K562 (cell line): ENCODE measurements around the gene SCGB1A1. TPM values are rescaled to one million over a fixed set of nuclear protein-coding genes. Genes with fewer than 3 reads are reported as not detected.

ENCODE experiments used
- ATAC-seq: fragments of 200-7000 bp; cut with Tn5 transposase; 3 replicates; pipeline ENCODE4 v1.9.1; 2020; ENCODE audit warnings: moderate library complexity
- BruUV-seq: library from RNA; stranded (reverse); fragments of 400-500 nt; replicated peaks from 2 replicates; lab custom pipeline; 2021; lab: Mats Ljungman, UMichigan
- CTCF ChIA-PET: fragments of 300-600 bp; formaldehyde crosslinking; extraction: SDS; loops from one replicate; lab custom pipeline; 2021; ENCODE audit warnings: low intra/inter-chr PET ratio; lab: Yijun Ruan, JAX
- POLR2A ChIA-PET: fragments of 300-600, 350-650 bp; sonication (Branson Sonifier 250); formaldehyde crosslinking; extraction: SDS; loops from one replicate; lab custom pipeline; 2021; ENCODE audit warnings: antibody characterized with exemption, inconsistent platforms; lab: Yijun Ruan, JAX
- DNase-seq, 4 experiments: peaks; one replicate each; pipeline versions ENCODE4 v3.0.0 to v3.0.0-alpha.2; 2011 to 2018; ENCODE audit warnings: low spot score in 3 of 4, mixed read lengths in 3 of 4; ENCODE audit errors: extremely low read depth in 1 of 4
- FAIRE-seq: peaks from 2 replicates; lab custom pipeline; 2011; peaks lifted over from hg19 to GRCh38; lab: Jason Lieb, UNC
- H2AFZ ChIP-seq: 2 replicates; pipeline ENCODE4 v1.6.0; 2011; ENCODE audit warnings: low read depth, low read length, control low read depth, inconsistent platforms
- H3K27ac ChIP-seq: fragments of 200-600 bp; 3 replicates; pipeline ENCODE4 v1.8.0; 2011; ENCODE audit warnings: low read depth, mild to moderate bottlenecking, control low read depth, inconsistent platforms, low read length, moderate library complexity, mixed read lengths; ENCODE audit errors: extremely low read depth
- H3K27me3 ChIP-seq, 2 experiments: fragments of 300-600 bp in 1 of 2; 2 replicates in 1 of 2; 3 replicates in 1 of 2; pipeline versions ENCODE4 v1.6.0 to v1.8.0; 2011; ENCODE audit warnings: inconsistent platforms in 2 of 2, low read length in 2 of 2, mild to moderate bottlenecking in 1 of 2, mixed read lengths in 1 of 2, moderate library complexity in 1 of 2; ENCODE audit not compliant: control insufficient read depth in 2 of 2, insufficient read depth in 2 of 2
- H3K36me3 ChIP-seq: fragments of 300-600 bp; 3 replicates; pipeline ENCODE4 v1.8.0; 2011; ENCODE audit warnings: mild to moderate bottlenecking, low read length, inconsistent platforms; ENCODE audit not compliant: control insufficient read depth, insufficient read depth
- H3K4me1 ChIP-seq, 2 experiments: fragments of 200-600 bp in 1 of 2; replicated peaks in 1 of 2; 2 replicates in 1 of 2; 3 replicates in 1 of 2; pipeline versions ENCODE4 v1.5.1 to v1.8.0; 2011; ENCODE audit warnings: inconsistent platforms in 2 of 2, low read length in 2 of 2, mild to moderate bottlenecking in 1 of 2, mixed read lengths in 1 of 2, moderate library complexity in 1 of 2; ENCODE audit not compliant: control insufficient read depth in 2 of 2, insufficient read depth in 2 of 2
- H3K4me2 ChIP-seq: 2 replicates; pipeline ENCODE4 v1.6.1; 2011; ENCODE audit warnings: low read length, control low read depth, inconsistent platforms, mixed read lengths; ENCODE audit not compliant: insufficient read depth
- H3K4me3 ChIP-seq: fragments of 200-600 bp; sonication (generic), shearing (Covaris generic); 2 replicates; pipeline ENCODE4 v1.5.1; 2016; ENCODE audit warnings: control low read depth, inconsistent platforms
- H3K79me2 ChIP-seq: fragments of 200-600 bp; 3 replicates; pipeline ENCODE4 v1.8.0; 2011; ENCODE audit warnings: low read length, inconsistent platforms; ENCODE audit not compliant: control insufficient read depth, insufficient read depth
- H3K9ac ChIP-seq, 2 experiments: 2 replicates each; pipeline versions ENCODE4 v1.6.0 to v1.6.1; 2011; ENCODE audit warnings: low read depth in 2 of 2, low read length in 2 of 2, control low read depth in 1 of 2, inconsistent platforms in 1 of 2, mild to moderate bottlenecking in 1 of 2, mixed read lengths in 1 of 2; ENCODE audit not compliant: insufficient read depth in 1 of 2
- H3K9me1 ChIP-seq: one replicate; pipeline ENCODE4 v1.6.0; 2011; ENCODE audit warnings: inconsistent platforms, mild to moderate bottlenecking, low read length, moderate library complexity; ENCODE audit not compliant: control insufficient read depth, insufficient read depth
- H3K9me3 ChIP-seq: replicated peaks from 2 replicates; pipeline ENCODE4 v1.5.1; 2011; ENCODE audit warnings: low read depth, low read length, inconsistent platforms; ENCODE audit not compliant: control insufficient read depth, insufficient read depth
- H4K20me1 ChIP-seq: replicated peaks from 2 replicates; pipeline ENCODE4 v1.6.1; 2011; ENCODE audit warnings: low read length, inconsistent platforms, mixed read lengths; ENCODE audit not compliant: control insufficient read depth, insufficient read depth
- ARNT ChIP-seq, 2 experiments: fragments of 450-650 bp; IDR thresholded peaks; 2 replicates each; pipeline ENCODE4 v1.6.1; 2016; ENCODE audit warnings: mild to moderate bottlenecking in 1 of 2
- CREM ChIP-seq: IDR thresholded peaks from 2 replicates; pipeline ENCODE4 v1.6.1; 2014; ENCODE audit warnings: antibody characterized with exemption, low read depth
- CUX1 ChIP-seq: fragments of 200-800 bp; sonication (Bioruptor generic); IDR thresholded peaks from 2 replicates; pipeline ENCODE4 v1.6.1; 2016; ENCODE audit warnings: missing genetic modification characterization, missing compliant biosample characterization
- CXXC5 ChIP-seq: fragments of 250-450 bp; sonication (Bioruptor Pico); IDR thresholded peaks from 2 replicates; pipeline ENCODE4 v1.8.0; 2022; ENCODE audit warnings: inconsistent platforms, mild to moderate bottlenecking, moderate library complexity
- FOXK2 ChIP-seq, 2 experiments: fragments of 450-650 bp; IDR thresholded peaks in 1 of 2; conservative IDR thresholded peaks in 1 of 2; 2 replicates each; pipeline ENCODE4 v1.6.1; 2016; ENCODE audit warnings: low read depth in 2 of 2, mild to moderate bottlenecking in 1 of 2
- HBP1 ChIP-seq: fragments of 450-650 bp; formaldehyde crosslinking; IDR thresholded peaks from 2 replicates; pipeline ENCODE4 v1.4.0; 2022; ENCODE audit warnings: missing genetic modification characterization
- HDAC1 ChIP-seq, 2 experiments: fragments of 450-650 bp; IDR thresholded peaks; 2 replicates each; pipeline ENCODE4 v1.6.1; 2016 to 2017; ENCODE audit warnings: inconsistent platforms in 1 of 2, mild to moderate bottlenecking in 1 of 2, moderate library complexity in 1 of 2
- HDAC2 ChIP-seq: fragments of 450-650 bp; IDR thresholded peaks from 2 replicates; pipeline ENCODE4 v1.6.1; 2016; ENCODE audit warnings: mild to moderate bottlenecking
- HES1 ChIP-seq: fragments of 450-650 bp; IDR thresholded peaks from 2 replicates; pipeline ENCODE4 v1.6.1; 2016; ENCODE audit warnings: low read depth, mild to moderate bottlenecking, moderate library complexity
- ILF3 ChIP-seq: fragments of 450-650 bp; IDR thresholded peaks from 2 replicates; pipeline ENCODE4 v1.6.1; 2018; ENCODE audit warnings: antibody characterized with exemption, mild to moderate bottlenecking, moderate library complexity, borderline replicate concordance
- L3MBTL2 ChIP-seq: fragments of 450-650 bp; IDR thresholded peaks from 2 replicates; pipeline ENCODE4 v1.6.1; 2016; ENCODE audit warnings: mild to moderate bottlenecking, moderate library complexity
- MEF2D ChIP-seq: conservative IDR thresholded peaks from 2 replicates; pipeline ENCODE4 v1.6.1; 2016; ENCODE audit warnings: low read depth, missing genetic modification characterization, missing compliant biosample characterization
- MTA3 ChIP-seq: fragments of 450-650 bp; formaldehyde crosslinking; IDR thresholded peaks from 2 replicates; pipeline ENCODE4 v1.6.1; 2017; ENCODE audit warnings: mild to moderate bottlenecking, borderline replicate concordance
- PML ChIP-seq: IDR thresholded peaks from 2 replicates; pipeline ENCODE4 v1.6.1; 2012; ENCODE audit warnings: low read length, inconsistent platforms
- ZEB2 ChIP-seq: fragments of 450-650 bp; IDR thresholded peaks from 2 replicates; pipeline ENCODE4 v1.6.1; 2016
- WGBS: fragments of 100-300 bp; shearing (Covaris generic); methylation state at CpG from one replicate; pipeline ENCODE4 v1.1.6; 2016; ENCODE audit warnings: low coverage, mixed read lengths; ENCODE audit not compliant: insufficient coverage; ENCODE audit errors: missing lambda C conversion rate; 5-methylcytosine and 5-hydroxymethylcytosine counted together
- in situ Hi-C: fragments of 300-500 bp; cut with MboI; formaldehyde crosslinking; loops from 4 replicates; pipeline ENCODE4 v1.15.0; 2018; ENCODE audit warnings: inconsistent platforms, mixed read lengths
- intact Hi-C: fragments of 100-400 bp; cut with micrococcal nuclease; formaldehyde crosslinking; loops from 2 replicates; pipeline ENCODE4 v1.14.2; 2022
- polyA plus RNA-seq, 8 experiments: library from polyadenylated mRNA; depleted of rRNA in 4 of 8; stranded (reverse) in 5 of 8; unstranded in 3 of 8; fragments of >200 nt; fragmentation: Nextera tagmentation in 2 of 8; fragmentation: Illumina TruSeq in 1 of 8; extraction: Ambion mirVana in 2 of 8; extraction: Trizol in 1 of 8; gene quantifications; 2 replicates each; pipeline versions ENCODE4 v1.2.1 to v1.2.3, GENCODE V29; 2011 to 2014; ENCODE audit warnings: inconsistent platforms in 1 of 8, missing spikeins in 1 of 8
- total RNA-seq, 7 experiments: library from RNA; depleted of rRNA in 6 of 7; stranded (reverse); fragments of >200 nt in 6 of 7; fragmentation: Illumina TruSeq in 2 of 7; extraction: Trizol in 2 of 7; gene quantifications; 2 replicates each; pipeline versions ENCODE4 v1.2.1 to v1.2.3, GENCODE V29; 2011 to 2021; ENCODE audit warnings: low replicate concordance in 1 of 7

SCGB1A1 gene
- total and polyA plus RNA-seq, 9 of the 15 experiments (the other 6 are each of a cell fraction or from before 2014, with no cell fraction given), result 0.55 TPM; not detected in 8

GRCh38 chr11:62472063-62472884 is 53.4 kb downstream of the SCGB1A1 start:
- Histone ChIP-seq H4K20me1 (no peaks in the 10 kb centered on the region), H3K27ac (peak overlapping the region; percentile 84), H3K4me2 (peak overlapping the region; percentile 52), H2AFZ (peak overlapping the region; percentile 80), H3K79me2 (no peaks in the 10 kb centered on the region), H3K27me3 (no peaks in the 10 kb centered on the region), H3K36me3 (no peaks in the 10 kb centered on the region), H3K9me3 (no peaks in the 10 kb centered on the region), H3K9ac (peak overlapping the region; percentile 52 to 90), H3K4me1 (peaks cover 29 to 33% of the 10 kb centered on the region in 2 experiments), H3K4me3 (no peak overlapping the region), H3K9me1 (no peaks in the 10 kb centered on the region)
- DNase-seq, result peak; percentile 66 to 82 (median 76)
- ChIA-PET POLR2A (no interaction called here), CTCF (no interaction called here)
- ATAC-seq, result peak; percentile 70
- in situ Hi-C loops, result no loop called here
- BruUV-seq, result no TSS peak
- WGBS, result 11% methylated on average over 9 of the region's 9 CpGs
- intact Hi-C loops, result no loop called here
- FAIRE-seq, result peak; percentile 87
- peak; percentile 17; the same call in 1 of the 2 replicates for TF ChIP-seq CREM
- no peak for TF ChIP-seq L3MBTL2
- TF ChIP-seq MTA3, result 0 out of 2 replicates have a peak, but pooled peaks have one; percentile 41
- 0 out of 4 replicates have a peak, but pooled peaks of 1 of the 2 experiments have one; percentile 18 for TF ChIP-seq ARNT (IDR thresholded peaks at IDR 0.05)
- TF ChIP-seq HDAC2, result 0 out of 2 replicates have a peak, but pooled peaks have one; percentile 31
- TF ChIP-seq MEF2D (tag), result 0 out of 2 replicates have a peak, but pooled peaks have one; percentile 7
- TF ChIP-seq ILF3, result no peak
- 0 out of 4 replicates have a peak, but pooled peaks of 1 of the 2 experiments have one; percentile 63 for TF ChIP-seq HDAC1 (IDR thresholded peaks at IDR 0.05)
- TF ChIP-seq FOXK2 (conservative IDR thresholded peaks at IDR 0.05 in 1 of 2, IDR thresholded peaks at IDR 0.05 in 1 of 2; ENCODE audit: low read depth in 2 of 2), result peak; percentile 61 to 75; a peak in 3 of 4 replicates
- no peak for TF ChIP-seq CUX1 (CRISPR knock-in tag)
- TF ChIP-seq HBP1 (CRISPR knock-in tag), result peak; percentile 64; the same call in 1 of the 2 replicates
- TF ChIP-seq CXXC5 (CRISPR knock-in tag), result 0 out of 2 replicates have a peak, but pooled peaks have one; percentile 30
- TF ChIP-seq ZEB2, result peak; percentile 81; the same call in 1 of the 2 replicates
- TF ChIP-seq PML, result no peak
- TF ChIP-seq HES1, result peak; percentile 34; the same call in 1 of the 2 replicates
